Measurements from ENCODE around the gene PNLIPRP2.
A peak's percentile ranks its signal among the peaks of the same experiment; 100 is the strongest.

Gene PNLIPRP2

DNA sequence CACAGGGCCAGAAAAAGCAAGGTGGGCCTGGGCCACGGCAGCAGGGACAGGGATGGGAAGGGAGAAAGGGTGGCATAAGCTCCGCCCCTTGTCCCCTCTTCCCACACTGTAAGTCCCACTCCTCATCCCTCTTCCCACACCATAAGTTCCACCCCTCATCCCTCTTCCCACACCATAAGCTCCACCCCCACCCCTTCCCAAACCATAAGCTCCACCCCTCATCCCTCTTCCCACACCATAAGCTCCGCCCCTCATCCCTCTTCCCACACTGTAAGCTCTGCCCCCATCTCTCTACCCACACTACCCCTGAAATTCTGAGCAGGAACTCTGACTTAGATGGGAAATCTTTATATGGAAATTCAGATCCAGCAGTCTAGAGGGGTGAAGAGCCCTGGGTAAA, 65.9 kb downstream of the PNLIPRP2 start:
- DNase-seq = peak; percentile 7

DNA sequence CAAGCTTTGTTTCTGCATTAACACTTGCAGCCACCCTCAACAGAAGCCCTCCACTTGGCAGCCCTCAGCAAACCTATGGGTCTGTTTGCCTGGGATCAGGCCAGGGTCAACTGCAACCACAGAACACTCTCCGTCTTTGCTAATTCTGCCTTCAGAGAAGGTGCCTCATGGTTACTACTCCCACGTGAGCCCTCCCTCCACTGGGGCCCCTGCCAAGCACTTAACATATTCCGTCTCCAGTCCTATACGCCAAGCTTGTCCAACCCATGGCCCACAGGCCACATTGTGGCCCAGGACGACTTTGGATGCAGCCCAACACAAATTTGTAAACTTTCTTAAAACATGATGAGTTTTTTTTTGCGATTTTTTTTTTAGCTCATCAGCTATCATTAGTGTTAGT, 66.9 kb downstream of the PNLIPRP2 start:
- no peak for DNase-seq

DNA sequence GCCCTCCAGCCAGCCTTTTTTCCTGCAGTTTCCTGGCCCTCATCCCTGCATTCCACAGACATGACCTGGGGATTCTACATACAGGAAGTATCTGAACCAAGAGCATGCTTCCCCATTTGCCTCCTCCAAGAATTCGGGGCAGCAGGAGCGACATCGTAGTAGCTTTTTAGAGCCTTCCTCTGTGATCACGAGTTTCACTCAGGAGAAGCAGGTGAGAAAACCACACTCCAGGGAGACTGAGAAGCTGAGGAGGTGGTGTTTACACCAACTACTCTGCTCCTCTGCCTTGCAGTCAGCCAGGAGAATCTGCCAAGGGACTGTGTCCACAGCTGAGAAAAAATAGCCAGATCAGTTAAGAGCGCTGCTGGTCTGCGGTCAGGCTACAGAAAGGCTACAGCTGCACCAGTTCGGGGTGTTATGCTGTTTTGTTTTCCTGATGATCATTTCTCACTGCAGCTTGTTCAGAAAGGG, 67.5 kb downstream of the PNLIPRP2 start:
- DNase-seq = no peak

DNA sequence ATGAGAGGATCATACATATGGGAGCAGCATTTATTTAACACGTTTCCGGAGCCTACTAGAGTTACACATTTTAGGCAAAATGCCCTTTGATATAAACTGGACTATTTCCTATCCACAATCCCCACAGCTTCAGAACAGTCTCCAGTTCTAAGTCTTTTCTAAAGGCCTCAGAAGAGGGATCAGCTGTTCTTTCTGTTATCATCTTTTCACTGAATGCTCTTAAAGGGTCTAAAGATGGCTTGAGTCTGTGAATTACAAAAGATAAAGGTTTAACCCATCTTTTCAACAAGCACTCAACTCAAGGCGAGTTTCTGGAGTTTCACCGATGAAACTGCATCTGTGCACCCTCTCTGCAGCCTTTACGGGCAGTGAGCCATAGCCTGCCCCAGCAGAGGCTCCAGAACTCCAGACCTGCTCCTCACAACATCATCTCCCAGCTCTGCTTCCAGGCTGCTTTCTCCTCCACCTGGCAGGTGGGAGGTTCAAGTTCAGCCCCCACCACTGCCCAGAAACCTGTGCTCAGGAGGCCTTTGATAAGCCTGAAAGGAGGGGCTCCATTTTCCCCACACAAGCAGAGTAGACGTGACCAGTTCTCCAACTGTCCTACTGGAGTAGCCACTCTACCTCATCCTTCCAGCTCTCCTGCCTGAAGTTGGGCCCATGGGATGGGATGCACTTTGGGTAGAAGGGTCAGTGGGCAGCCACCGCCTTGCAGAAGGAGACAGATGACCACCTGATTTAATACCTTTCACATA, 68.2 kb downstream of the PNLIPRP2 start:
- DNase-seq = no peak

DNA sequence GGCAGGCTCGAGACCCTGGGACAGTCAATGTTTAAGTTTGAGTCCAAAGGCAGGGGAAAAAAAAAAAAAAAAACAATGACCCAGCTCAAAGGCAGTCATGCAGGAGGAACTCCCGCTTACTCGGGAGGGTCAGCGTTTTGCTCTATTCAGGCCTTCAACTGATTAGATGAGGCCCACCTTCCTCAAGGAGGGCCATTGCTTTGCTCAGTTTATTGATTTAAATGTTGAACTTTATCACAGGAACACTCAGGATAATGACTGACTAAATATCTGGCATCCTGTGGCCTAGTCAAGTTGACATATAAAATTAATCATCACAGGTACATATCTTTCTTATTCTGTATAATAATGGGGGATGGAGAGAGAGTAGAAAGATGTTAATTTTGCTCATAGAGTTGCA, 69.0 kb downstream of the PNLIPRP2 start:
- no peak for DNase-seq

DNA sequence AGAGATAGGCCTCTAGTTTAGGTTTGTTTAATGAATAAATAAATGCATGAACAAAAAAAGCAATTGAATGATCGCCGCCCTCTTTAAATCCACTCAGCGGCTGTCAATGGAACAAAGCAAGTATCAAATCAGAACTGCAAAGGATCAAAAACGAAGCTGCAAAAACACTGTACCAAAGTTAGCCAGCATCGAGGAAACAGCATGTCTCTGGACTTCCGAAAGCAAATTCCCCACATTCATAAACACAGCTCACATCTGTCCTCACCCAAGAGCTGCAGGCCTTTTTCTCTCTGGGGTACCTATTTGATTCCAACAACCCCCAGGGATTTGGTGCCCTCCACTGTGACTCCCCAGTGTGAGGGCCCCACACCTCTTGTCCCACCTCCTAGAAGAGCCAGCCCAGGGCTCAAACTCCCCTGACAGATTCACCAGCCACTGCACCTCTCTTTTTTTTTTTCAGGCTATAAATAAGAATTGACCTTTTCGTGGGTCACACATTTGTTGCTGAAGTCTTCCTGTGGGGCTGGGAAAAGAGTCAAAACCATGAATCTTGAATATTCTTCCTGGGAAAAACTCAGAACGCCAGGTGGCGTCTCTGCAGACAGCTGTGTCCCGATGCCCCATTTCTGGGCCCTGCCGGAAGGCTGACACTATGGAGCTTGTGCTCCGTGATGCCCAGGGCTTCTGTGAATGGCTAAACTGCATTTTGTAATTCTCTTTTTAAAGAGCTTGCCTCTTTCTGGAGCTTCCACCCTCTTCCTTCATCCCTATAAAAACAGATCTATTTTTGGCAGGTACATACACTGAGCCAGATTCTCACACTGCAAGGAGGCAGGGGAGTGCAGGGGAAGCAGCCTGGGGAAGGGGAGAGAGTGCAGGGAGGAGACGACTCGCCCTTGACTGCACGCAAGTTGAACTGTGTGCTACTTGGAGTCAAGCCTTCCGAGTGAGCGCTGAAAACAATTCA, 69.9 kb downstream of the PNLIPRP2 start:
- no peak for DNase-seq

DNA sequence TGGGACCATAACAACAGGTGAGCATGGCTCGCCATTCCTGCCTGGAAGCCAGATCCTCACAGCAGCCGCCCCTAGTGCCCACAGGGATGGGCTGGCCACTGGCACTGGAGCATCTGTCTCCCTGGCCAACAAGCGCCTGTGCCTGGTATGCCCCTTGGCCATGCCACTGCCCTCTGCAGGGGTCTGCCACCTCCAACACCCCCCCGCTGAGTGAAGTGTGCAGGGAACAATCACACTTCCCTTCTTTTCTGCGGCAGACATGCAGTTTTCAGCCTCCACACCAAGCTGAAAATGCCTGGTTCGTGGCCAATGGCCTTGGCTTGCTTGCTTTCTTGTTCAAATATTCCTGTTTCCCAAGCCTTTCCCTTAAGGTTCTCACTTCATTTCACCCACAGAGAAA, 70.9 kb downstream of the PNLIPRP2 start:
- no peak for DNase-seq

DNA sequence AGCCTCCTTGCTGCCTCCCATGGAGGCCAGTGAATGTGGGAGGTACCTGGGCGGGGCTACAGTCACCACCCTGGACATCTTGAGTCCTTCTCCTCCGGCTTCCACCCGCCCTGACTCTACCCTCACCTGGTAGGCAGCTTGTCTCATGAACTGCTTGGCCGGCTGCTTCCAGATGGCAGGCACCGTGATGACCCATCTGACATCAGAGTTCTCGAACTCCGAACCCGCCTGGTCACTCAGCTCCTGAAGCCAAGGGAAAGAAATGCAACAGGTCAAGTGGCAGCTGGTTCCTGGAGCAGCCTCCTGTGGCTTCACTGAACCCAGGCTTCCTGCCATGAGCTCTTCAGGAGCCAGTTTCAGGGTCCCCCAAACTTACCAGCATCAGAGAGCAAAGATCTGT, 71.5 kb downstream of the PNLIPRP2 start:
- DNase-seq = no peak

DNA sequence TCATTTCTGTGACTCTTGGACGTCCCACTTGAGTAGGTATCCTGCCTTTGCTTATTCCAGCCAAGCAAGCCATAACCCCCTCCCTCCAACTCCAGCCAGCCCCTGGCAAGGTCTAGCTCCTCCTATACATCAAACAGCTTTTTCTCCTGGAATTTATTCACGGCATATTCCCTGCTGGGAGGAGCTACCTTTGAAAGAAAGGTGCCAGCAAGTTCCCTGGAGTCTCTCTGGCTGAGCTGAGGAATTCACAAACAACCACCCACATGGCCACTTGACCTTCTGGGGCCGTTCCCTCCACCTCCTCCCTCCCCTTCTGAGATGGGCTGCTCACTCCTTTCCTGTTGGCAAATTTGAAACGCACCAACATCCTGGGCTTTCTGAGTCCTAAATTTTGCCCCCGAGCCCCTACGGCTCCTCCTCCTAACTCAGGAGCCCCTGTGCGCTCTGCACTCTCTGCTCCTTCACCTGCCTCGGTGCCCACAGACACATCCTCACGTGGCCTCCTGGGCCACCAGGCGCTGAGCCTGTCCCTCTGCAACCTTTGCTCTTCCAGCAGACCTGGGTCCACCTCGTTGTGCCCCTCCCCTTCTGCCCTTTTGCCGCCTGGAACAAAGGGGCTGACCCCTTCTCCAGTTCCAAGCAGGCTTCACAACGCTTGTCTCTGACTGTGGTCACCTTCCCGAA, 73.6 kb downstream of the PNLIPRP2 start:
- no peak for DNase-seq

All from NCI-H82 (cell line).